Esophagus muscularis mucosa (tissue), 4 donors: ENCODE data around the gene ZC3H12A.

Experiments
- EP300 ChIP-seq: sonication (generic); formaldehyde crosslinking; IDR thresholded peaks from one replicate; pipeline ENCODE4 v1.6.1; 2017; ENCODE audit warnings: antibody characterized with exemption
- POLR2A ChIP-seq: fragments of 450-650 bp; IDR thresholded peaks from one replicate; pipeline ENCODE4 v1.6.1; 2017; ENCODE audit warnings: antibody characterized with exemption, moderate library complexity, mild to moderate bottlenecking, low read depth
- POLR2AphosphoS5 ChIP-seq, 2 donors: sonication (generic); formaldehyde crosslinking; IDR thresholded peaks; one replicate each; pipeline ENCODE4 v1.6.1; 2017; ENCODE audit warnings: antibody characterized with exemption in 2 of 2
- TF ChIP-seq, protein P1 (sequence below), 3 experiments: fragments of 200-600 bp in 2 of 3; fragments of 450-650 bp in 1 of 3; sonication (generic) in 2 of 3; IDR thresholded peaks; one replicate each; pipeline ENCODE4 v1.5.1; 2017 to 2019; ENCODE audit warnings: antibody characterized with exemption in 3 of 3, mild to moderate bottlenecking in 2 of 3, moderate library complexity in 1 of 3

DNA sequence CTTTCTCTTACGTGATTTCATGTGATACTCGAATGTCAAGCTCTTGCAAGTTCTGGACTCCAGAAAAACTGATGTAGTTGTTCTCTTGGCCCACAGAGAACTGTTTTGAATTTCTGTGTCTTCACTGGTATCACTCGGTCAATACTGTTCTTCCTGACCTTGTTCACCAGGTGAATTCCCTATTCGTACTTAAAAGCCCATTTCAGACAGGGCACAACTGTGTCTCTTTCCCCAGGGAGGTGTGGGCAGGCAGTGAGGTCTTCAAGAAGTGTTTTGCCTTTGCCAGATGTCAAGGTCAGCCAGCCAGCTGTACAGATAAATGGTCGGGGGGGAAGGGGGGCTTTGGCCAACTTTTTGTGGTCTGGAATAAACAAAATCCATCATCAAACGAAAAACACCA is 27.5 kb upstream of the ZC3H12A start:
- TF ChIP-seq, protein P1, sequence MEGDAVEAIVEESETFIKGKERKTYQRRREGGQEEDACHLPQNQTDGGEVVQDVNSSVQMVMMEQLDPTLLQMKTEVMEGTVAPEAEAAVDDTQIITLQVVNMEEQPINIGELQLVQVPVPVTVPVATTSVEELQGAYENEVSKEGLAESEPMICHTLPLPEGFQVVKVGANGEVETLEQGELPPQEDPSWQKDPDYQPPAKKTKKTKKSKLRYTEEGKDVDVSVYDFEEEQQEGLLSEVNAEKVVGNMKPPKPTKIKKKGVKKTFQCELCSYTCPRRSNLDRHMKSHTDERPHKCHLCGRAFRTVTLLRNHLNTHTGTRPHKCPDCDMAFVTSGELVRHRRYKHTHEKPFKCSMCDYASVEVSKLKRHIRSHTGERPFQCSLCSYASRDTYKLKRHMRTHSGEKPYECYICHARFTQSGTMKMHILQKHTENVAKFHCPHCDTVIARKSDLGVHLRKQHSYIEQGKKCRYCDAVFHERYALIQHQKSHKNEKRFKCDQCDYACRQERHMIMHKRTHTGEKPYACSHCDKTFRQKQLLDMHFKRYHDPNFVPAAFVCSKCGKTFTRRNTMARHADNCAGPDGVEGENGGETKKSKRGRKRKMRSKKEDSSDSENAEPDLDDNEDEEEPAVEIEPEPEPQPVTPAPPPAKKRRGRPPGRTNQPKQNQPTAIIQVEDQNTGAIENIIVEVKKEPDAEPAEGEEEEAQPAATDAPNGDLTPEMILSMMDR (IDR thresholded peaks at IDR 0.05): no peak
- TF ChIP-seq POLR2AphosphoS5 (IDR thresholded peaks at IDR 0.05) (no peak), EP300 (no peak), POLR2A (no peak)
